Panc1 (cell line): Measurements from ENCODE around the gene GRIK4.

ENCODE experiments used
- SIN3A ChIP-seq: IDR thresholded peaks from 2 replicates; pipeline ENCODE4 v1.6.1; 2012; ENCODE audit warnings: low read depth, mild to moderate bottlenecking, low read length, moderate library complexity, borderline replicate concordance; ENCODE audit not compliant: insufficient read depth
- TF ChIP-seq, protein P1 (sequence below): fragments of 450-650 bp; IDR thresholded peaks from 2 replicates; pipeline ENCODE4 v1.5.1; 2017; ENCODE audit warnings: mild to moderate bottlenecking
- TF ChIP-seq, protein P2 (sequence below), 2 experiments: IDR thresholded peaks; 2 replicates each; pipeline ENCODE4 v1.6.1; 2011 to 2012; ENCODE audit warnings: low read depth in 2 of 2, control low read depth in 1 of 2, low read length in 1 of 2, mild to moderate bottlenecking in 1 of 2, moderate library complexity in 1 of 2; ENCODE audit not compliant: insufficient read depth in 1 of 2

DNA sequence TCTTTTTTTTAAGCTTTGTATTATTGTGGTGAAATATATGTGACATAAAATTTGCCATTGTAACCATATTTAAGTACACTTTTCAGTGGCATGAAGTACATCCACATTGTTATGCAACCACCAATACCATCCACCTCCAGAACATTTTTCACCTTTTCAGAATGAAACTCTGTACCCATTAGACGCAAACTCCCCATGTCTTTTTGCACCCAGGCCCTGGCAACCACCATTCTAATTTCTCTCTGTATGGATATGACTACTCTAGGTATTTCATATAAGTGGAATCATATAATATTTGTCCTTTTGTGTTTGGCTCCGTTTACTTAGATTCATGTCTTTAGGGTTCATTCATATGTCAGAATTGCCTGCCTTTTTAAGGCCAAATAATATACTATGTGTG, 329.5 kb downstream of the GRIK4 start:
- TF ChIP-seq, protein P1, sequence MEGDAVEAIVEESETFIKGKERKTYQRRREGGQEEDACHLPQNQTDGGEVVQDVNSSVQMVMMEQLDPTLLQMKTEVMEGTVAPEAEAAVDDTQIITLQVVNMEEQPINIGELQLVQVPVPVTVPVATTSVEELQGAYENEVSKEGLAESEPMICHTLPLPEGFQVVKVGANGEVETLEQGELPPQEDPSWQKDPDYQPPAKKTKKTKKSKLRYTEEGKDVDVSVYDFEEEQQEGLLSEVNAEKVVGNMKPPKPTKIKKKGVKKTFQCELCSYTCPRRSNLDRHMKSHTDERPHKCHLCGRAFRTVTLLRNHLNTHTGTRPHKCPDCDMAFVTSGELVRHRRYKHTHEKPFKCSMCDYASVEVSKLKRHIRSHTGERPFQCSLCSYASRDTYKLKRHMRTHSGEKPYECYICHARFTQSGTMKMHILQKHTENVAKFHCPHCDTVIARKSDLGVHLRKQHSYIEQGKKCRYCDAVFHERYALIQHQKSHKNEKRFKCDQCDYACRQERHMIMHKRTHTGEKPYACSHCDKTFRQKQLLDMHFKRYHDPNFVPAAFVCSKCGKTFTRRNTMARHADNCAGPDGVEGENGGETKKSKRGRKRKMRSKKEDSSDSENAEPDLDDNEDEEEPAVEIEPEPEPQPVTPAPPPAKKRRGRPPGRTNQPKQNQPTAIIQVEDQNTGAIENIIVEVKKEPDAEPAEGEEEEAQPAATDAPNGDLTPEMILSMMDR: no peak
- TF ChIP-seq, protein P2, sequence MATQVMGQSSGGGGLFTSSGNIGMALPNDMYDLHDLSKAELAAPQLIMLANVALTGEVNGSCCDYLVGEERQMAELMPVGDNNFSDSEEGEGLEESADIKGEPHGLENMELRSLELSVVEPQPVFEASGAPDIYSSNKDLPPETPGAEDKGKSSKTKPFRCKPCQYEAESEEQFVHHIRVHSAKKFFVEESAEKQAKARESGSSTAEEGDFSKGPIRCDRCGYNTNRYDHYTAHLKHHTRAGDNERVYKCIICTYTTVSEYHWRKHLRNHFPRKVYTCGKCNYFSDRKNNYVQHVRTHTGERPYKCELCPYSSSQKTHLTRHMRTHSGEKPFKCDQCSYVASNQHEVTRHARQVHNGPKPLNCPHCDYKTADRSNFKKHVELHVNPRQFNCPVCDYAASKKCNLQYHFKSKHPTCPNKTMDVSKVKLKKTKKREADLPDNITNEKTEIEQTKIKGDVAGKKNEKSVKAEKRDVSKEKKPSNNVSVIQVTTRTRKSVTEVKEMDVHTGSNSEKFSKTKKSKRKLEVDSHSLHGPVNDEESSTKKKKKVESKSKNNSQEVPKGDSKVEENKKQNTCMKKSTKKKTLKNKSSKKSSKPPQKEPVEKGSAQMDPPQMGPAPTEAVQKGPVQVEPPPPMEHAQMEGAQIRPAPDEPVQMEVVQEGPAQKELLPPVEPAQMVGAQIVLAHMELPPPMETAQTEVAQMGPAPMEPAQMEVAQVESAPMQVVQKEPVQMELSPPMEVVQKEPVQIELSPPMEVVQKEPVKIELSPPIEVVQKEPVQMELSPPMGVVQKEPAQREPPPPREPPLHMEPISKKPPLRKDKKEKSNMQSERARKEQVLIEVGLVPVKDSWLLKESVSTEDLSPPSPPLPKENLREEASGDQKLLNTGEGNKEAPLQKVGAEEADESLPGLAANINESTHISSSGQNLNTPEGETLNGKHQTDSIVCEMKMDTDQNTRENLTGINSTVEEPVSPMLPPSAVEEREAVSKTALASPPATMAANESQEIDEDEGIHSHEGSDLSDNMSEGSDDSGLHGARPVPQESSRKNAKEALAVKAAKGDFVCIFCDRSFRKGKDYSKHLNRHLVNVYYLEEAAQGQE (IDR thresholded peaks at IDR 0.05; ENCODE audit: insufficient read depth in 1 of 2, low read depth in 2 of 2, low read length in 1 of 2): no peak
- no peak for TF ChIP-seq SIN3A
